K562 (cell line): ENCODE measurements around the gene GAB2. TPM values are rescaled to one million over a fixed set of nuclear protein-coding genes. Genes with fewer than 3 reads are reported as not detected.

Experiments used
- ATAC-seq: fragments of 200-7000 bp; cut with Tn5 transposase; 3 replicates; pipeline ENCODE4 v1.9.1; 2020; ENCODE audit warnings: moderate library complexity
- BruUV-seq: library from RNA; stranded (reverse); fragments of 400-500 nt; replicated peaks from 2 replicates; lab custom pipeline; 2021; lab: Mats Ljungman, UMichigan
- CTCF ChIA-PET: fragments of 300-600 bp; formaldehyde crosslinking; extraction: SDS; loops from one replicate; lab custom pipeline; 2021; ENCODE audit warnings: low intra/inter-chr PET ratio; lab: Yijun Ruan, JAX
- POLR2A ChIA-PET: fragments of 300-600, 350-650 bp; sonication (Branson Sonifier 250); formaldehyde crosslinking; extraction: SDS; loops from one replicate; lab custom pipeline; 2021; ENCODE audit warnings: antibody characterized with exemption, inconsistent platforms; lab: Yijun Ruan, JAX
- DNase-seq, 4 experiments: peaks; one replicate each; pipeline versions ENCODE4 v3.0.0 to v3.0.0-alpha.2; 2011 to 2018; ENCODE audit warnings: low spot score in 3 of 4, mixed read lengths in 3 of 4; ENCODE audit errors: extremely low read depth in 1 of 4
- FAIRE-seq: peaks from 2 replicates; lab custom pipeline; 2011; peaks lifted over from hg19 to GRCh38; lab: Jason Lieb, UNC
- H2AFZ ChIP-seq: 2 replicates; pipeline ENCODE4 v1.6.0; 2011; ENCODE audit warnings: low read depth, low read length, control low read depth, inconsistent platforms
- H3K27ac ChIP-seq: fragments of 200-600 bp; 3 replicates; pipeline ENCODE4 v1.8.0; 2011; ENCODE audit warnings: low read depth, mild to moderate bottlenecking, control low read depth, inconsistent platforms, low read length, moderate library complexity, mixed read lengths; ENCODE audit errors: extremely low read depth
- H3K27me3 ChIP-seq, 2 experiments: fragments of 300-600 bp in 1 of 2; 2 replicates in 1 of 2; 3 replicates in 1 of 2; pipeline versions ENCODE4 v1.6.0 to v1.8.0; 2011; ENCODE audit warnings: inconsistent platforms in 2 of 2, low read length in 2 of 2, mild to moderate bottlenecking in 1 of 2, mixed read lengths in 1 of 2, moderate library complexity in 1 of 2; ENCODE audit not compliant: control insufficient read depth in 2 of 2, insufficient read depth in 2 of 2
- H3K36me3 ChIP-seq: fragments of 300-600 bp; 3 replicates; pipeline ENCODE4 v1.8.0; 2011; ENCODE audit warnings: mild to moderate bottlenecking, low read length, inconsistent platforms; ENCODE audit not compliant: control insufficient read depth, insufficient read depth
- H3K4me1 ChIP-seq, 2 experiments: fragments of 200-600 bp in 1 of 2; replicated peaks in 1 of 2; 2 replicates in 1 of 2; 3 replicates in 1 of 2; pipeline versions ENCODE4 v1.5.1 to v1.8.0; 2011; ENCODE audit warnings: inconsistent platforms in 2 of 2, low read length in 2 of 2, mild to moderate bottlenecking in 1 of 2, mixed read lengths in 1 of 2, moderate library complexity in 1 of 2; ENCODE audit not compliant: control insufficient read depth in 2 of 2, insufficient read depth in 2 of 2
- H3K4me2 ChIP-seq: 2 replicates; pipeline ENCODE4 v1.6.1; 2011; ENCODE audit warnings: low read length, control low read depth, inconsistent platforms, mixed read lengths; ENCODE audit not compliant: insufficient read depth
- H3K4me3 ChIP-seq: fragments of 200-600 bp; sonication (generic), shearing (Covaris generic); 2 replicates; pipeline ENCODE4 v1.5.1; 2016; ENCODE audit warnings: control low read depth, inconsistent platforms
- H3K79me2 ChIP-seq: fragments of 200-600 bp; 3 replicates; pipeline ENCODE4 v1.8.0; 2011; ENCODE audit warnings: low read length, inconsistent platforms; ENCODE audit not compliant: control insufficient read depth, insufficient read depth
- H3K9ac ChIP-seq, 2 experiments: 2 replicates each; pipeline versions ENCODE4 v1.6.0 to v1.6.1; 2011; ENCODE audit warnings: low read depth in 2 of 2, low read length in 2 of 2, control low read depth in 1 of 2, inconsistent platforms in 1 of 2, mild to moderate bottlenecking in 1 of 2, mixed read lengths in 1 of 2; ENCODE audit not compliant: insufficient read depth in 1 of 2
- H3K9me1 ChIP-seq: one replicate; pipeline ENCODE4 v1.6.0; 2011; ENCODE audit warnings: inconsistent platforms, mild to moderate bottlenecking, low read length, moderate library complexity; ENCODE audit not compliant: control insufficient read depth, insufficient read depth
- H3K9me3 ChIP-seq: replicated peaks from 2 replicates; pipeline ENCODE4 v1.5.1; 2011; ENCODE audit warnings: low read depth, low read length, inconsistent platforms; ENCODE audit not compliant: control insufficient read depth, insufficient read depth
- H4K20me1 ChIP-seq: replicated peaks from 2 replicates; pipeline ENCODE4 v1.6.1; 2011; ENCODE audit warnings: low read length, inconsistent platforms, mixed read lengths; ENCODE audit not compliant: control insufficient read depth, insufficient read depth
- PPARD ChIP-seq: fragments of 250-450 bp; sonication (Bioruptor Pico); IDR thresholded peaks from 2 replicates; pipeline ENCODE4 v1.8.0; 2022; ENCODE audit warnings: inconsistent platforms, mild to moderate bottlenecking, moderate library complexity
- REST ChIP-seq, 2 experiments: fragments of 450-650 bp; formaldehyde crosslinking in 1 of 2; IDR thresholded peaks; 2 replicates each; pipeline versions ENCODE4 v1.4.0 to v1.6.1; 2014 to 2020; ENCODE audit warnings: mild to moderate bottlenecking in 2 of 2, borderline replicate concordance in 1 of 2, low read depth in 1 of 2
- ZBTB9 ChIP-seq: fragments of 450-650 bp; formaldehyde crosslinking; IDR thresholded peaks from 2 replicates; pipeline ENCODE4 v1.4.0; 2020; ENCODE audit warnings: mild to moderate bottlenecking, moderate library complexity
- ZMIZ1 ChIP-seq, 2 experiments: fragments of 150-350 bp in 1 of 2; IDR thresholded peaks; 2 replicates each; pipeline ENCODE4 v1.6.1; 2012 to 2016; ENCODE audit warnings: low read depth in 2 of 2, low read length in 2 of 2, mild to moderate bottlenecking in 1 of 2, moderate library complexity in 1 of 2
- ZNF146 ChIP-seq: IDR thresholded peaks from one replicate; pipeline ENCODE4 v1.6.1; 2018; ENCODE audit warnings: missing compliant biosample characterization; ENCODE audit not compliant: unreplicated experiment
- WGBS: fragments of 100-300 bp; shearing (Covaris generic); methylation state at CpG from one replicate; pipeline ENCODE4 v1.1.6; 2016; ENCODE audit warnings: low coverage, mixed read lengths; ENCODE audit not compliant: insufficient coverage; ENCODE audit errors: missing lambda C conversion rate; 5-methylcytosine and 5-hydroxymethylcytosine counted together
- in situ Hi-C: fragments of 300-500 bp; cut with MboI; formaldehyde crosslinking; loops from 4 replicates; pipeline ENCODE4 v1.15.0; 2018; ENCODE audit warnings: inconsistent platforms, mixed read lengths
- intact Hi-C: fragments of 100-400 bp; cut with micrococcal nuclease; formaldehyde crosslinking; loops from 2 replicates; pipeline ENCODE4 v1.14.2; 2022
- polyA plus RNA-seq, 8 experiments: library from polyadenylated mRNA; depleted of rRNA in 4 of 8; stranded (reverse) in 5 of 8; unstranded in 3 of 8; fragments of >200 nt; fragmentation: Nextera tagmentation in 2 of 8; fragmentation: Illumina TruSeq in 1 of 8; extraction: Ambion mirVana in 2 of 8; extraction: Trizol in 1 of 8; gene quantifications; 2 replicates each; pipeline versions ENCODE4 v1.2.1 to v1.2.3, GENCODE V29; 2011 to 2014; ENCODE audit warnings: inconsistent platforms in 1 of 8, missing spikeins in 1 of 8
- total RNA-seq, 7 experiments: library from RNA; depleted of rRNA in 6 of 7; stranded (reverse); fragments of >200 nt in 6 of 7; fragmentation: Illumina TruSeq in 2 of 7; extraction: Trizol in 2 of 7; gene quantifications; 2 replicates each; pipeline versions ENCODE4 v1.2.1 to v1.2.3, GENCODE V29; 2011 to 2021; ENCODE audit warnings: low replicate concordance in 1 of 7

GAB2 gene
- total and polyA plus RNA-seq, 9 of the 15 experiments (the other 6 are each of a cell fraction or from before 2014, with no cell fraction given): 2.3 to 35.2 (median 16.1) TPM

GRCh38 chr11:78187366-78188285 is 230.0 kb downstream of the GAB2 start:
- in situ Hi-C loops (no loop called here), intact Hi-C loops (loop anchor here (5.0 kb wide), 2 partner anchors 40 to 135 kb away; no protein-coding TSS in a partner anchor)
- POLR2A ChIA-PET: interaction anchor here (0.6 to 1.5 kb wide), 7 partner anchors 25 to 258 kb away, joined by 3 to 6 read pairs (median 4); partner anchors contain the start of genes ALG8 and GAB2
- Histone ChIP-seq H3K79me2 (peaks cover 15% of the 10 kb centered on the region; the same call in 2 of the 3 replicates), H2AFZ (peak overlapping the region; percentile 94), H3K4me1 (peaks cover 36 to 44% of the 10 kb centered on the region in 2 experiments), H3K27me3 (no peaks in the 10 kb centered on the region), H3K27ac (peak overlapping the region; percentile 41; the same call in 2 of the 3 replicates), H3K4me3 (peak overlapping the region; percentile 73), H3K9me3 (no peaks in the 10 kb centered on the region), H3K9me1 (no peaks in the 10 kb centered on the region), H3K9ac (peak overlapping the region; percentile 51 to 90), H3K36me3 (no peaks in the 10 kb centered on the region; the same call in 2 of the 3 replicates), H3K4me2 (peak overlapping the region; percentile 85), H4K20me1 (no peaks in the 10 kb centered on the region; the same call in 1 of the 2 replicates)
- WGBS: 23% methylated on average over 26 of the region's 31 CpGs
- DNase-seq (no peak), ATAC-seq (peak; percentile 47), FAIRE-seq (peak; percentile 55)
- no TSS peak for BruUV-seq
- CTCF ChIA-PET: no interaction called here
- 0 out of 2 replicates have a peak, but pooled peaks have one; percentile 3 for TF ChIP-seq REST (IDR thresholded peaks at IDR 0.05; ENCODE audit: borderline replicate concordance)
- TF ChIP-seq REST (CRISPR knock-in tag; IDR thresholded peaks at IDR 0.05; ENCODE audit: low read depth): no peak
- TF ChIP-seq PPARD (CRISPR knock-in tag): no peak
- TF ChIP-seq ZMIZ1 (IDR thresholded peaks at IDR 0.05; ENCODE audit: low read depth in 2 of 2, low read length in 2 of 2): no peak
- no peak for TF ChIP-seq ZBTB9 (CRISPR knock-in tag)
- TF ChIP-seq ZNF146 (CRISPR knock-in tag): no peak
